Measurements from ENCODE around the gene PFKFB1. TPM values are rescaled to one million over a fixed set of nuclear protein-coding genes. Genes with fewer than 3 reads are reported as not detected.
A peak's percentile ranks its signal among the peaks of the same experiment; 100 is the strongest.

Gene PFKFB1
- not detected in 2 replicates for total RNA-seq (2014; rRNA removed; shearing (Covaris generic))

GRCh38 chrX:54994099-54994498 is at the start of gene PFKFB1:
Gene PFKFB1, minus strand, starts transcription at chrX:54994188. Its CDS starts 181 bp downstream, at chrX:54994007.
- Histone ChIP-seq H3K9me3 (replicated peaks) (no peaks in the 10 kb centered on the region), H3K27ac (no peak within 1 kb of the TSS), H3K27me3 (replicated peaks) (no peaks in the 10 kb centered on the region), H3K4me1 (replicated peaks) (no peaks in the 10 kb centered on the region; the same call in 1 of the 2 replicates), H3K4me3 (no peak within 1 kb of the TSS), H3K36me3 (no peaks in the 10 kb centered on the region)
- DNase-seq (ENCODE audit: low read depth in 1 of 2, low spot score in 2 of 2): no peak

- Histone ChIP-seq H3K4me1 (replicated peaks) (no peaks in the 10 kb centered on the region), H3K36me3 (no peaks in the 10 kb centered on the region), H3K9me3 (replicated peaks) (no peaks in the 10 kb centered on the region), H3K27me3 (replicated peaks) (no peaks in the 10 kb centered on the region), H3K4me3 (no peak overlapping the region), H3K27ac (no peak overlapping the region)
- no peak for DNase-seq (ENCODE audit: low read depth in 1 of 2, low spot score in 2 of 2)
Observed at GRCh38 chrX:55041514-55041913, 47.5 kb upstream of the PFKFB1 start.

GRCh38 chrX:55039471-55039870 is 45.5 kb upstream of the PFKFB1 start:
- no peaks in the 10 kb centered on the region for H3K9me3 ChIP-seq (replicated peaks)
- H3K4me1 ChIP-seq (replicated peaks): no peaks in the 10 kb centered on the region
- peak in 1 of 2 experiments; percentile 9 for DNase-seq (ENCODE audit: low read depth in 1 of 2, low spot score in 2 of 2)
- no peak overlapping the region for H3K4me3 ChIP-seq
- H3K27me3 ChIP-seq (replicated peaks): no peaks in the 10 kb centered on the region
- H3K27ac ChIP-seq: no peak overlapping the region
- H3K36me3 ChIP-seq: no peaks in the 10 kb centered on the region

GRCh38 chrX:55033429-55033828 is 39.4 kb upstream of the PFKFB1 start:
- Histone ChIP-seq H3K4me3 (no peak overlapping the region), H3K27ac (no peak overlapping the region), H3K27me3 (replicated peaks) (no peaks in the 10 kb centered on the region), H3K36me3 (no peaks in the 10 kb centered on the region), H3K9me3 (replicated peaks) (no peaks in the 10 kb centered on the region), H3K4me1 (replicated peaks) (no peaks in the 10 kb centered on the region)
- no peak for DNase-seq (ENCODE audit: low read depth in 1 of 2, low spot score in 2 of 2)

GRCh38 chrX:55030271-55031205 is 36.5 kb upstream of the PFKFB1 start, which contains the start of gene ALAS2:
Gene ALAS2, minus strand, starts transcription at chrX:55030977. Its CDS starts 4,977 bp downstream, at chrX:55026000.
- Histone ChIP-seq H3K36me3 (no peaks in the 10 kb centered on the region), H3K27me3 (replicated peaks) (no peaks in the 10 kb centered on the region), H3K4me3 (no peak within 1 kb of the TSS), H3K27ac (no peak within 1 kb of the TSS), H3K9me3 (replicated peaks) (no peaks in the 10 kb centered on the region), H3K4me1 (replicated peaks) (no peaks in the 10 kb centered on the region)
- no peak for DNase-seq (ENCODE audit: low read depth in 1 of 2, low spot score in 2 of 2)

- Histone ChIP-seq H3K9me3 (replicated peaks) (no peaks in the 10 kb centered on the region), H3K36me3 (no peaks in the 10 kb centered on the region), H3K27ac (no peak overlapping the region), H3K4me1 (replicated peaks) (no peaks in the 10 kb centered on the region), H3K4me3 (no peak overlapping the region), H3K27me3 (replicated peaks) (no peaks in the 10 kb centered on the region)
- DNase-seq (ENCODE audit: low read depth in 1 of 2, low spot score in 2 of 2): no peak
Observed at GRCh38 chrX:55029291-55029690, 35.3 kb upstream of the PFKFB1 start.

GRCh38 chrX:55028611-55029010 is 34.6 kb upstream of the PFKFB1 start:
- H3K4me3 ChIP-seq: no peak overlapping the region
- H3K27ac ChIP-seq: no peak overlapping the region
- H3K27me3 ChIP-seq (replicated peaks): no peaks in the 10 kb centered on the region
- H3K9me3 ChIP-seq (replicated peaks): no peaks in the 10 kb centered on the region
- no peaks in the 10 kb centered on the region for H3K4me1 ChIP-seq (replicated peaks)
- no peaks in the 10 kb centered on the region for H3K36me3 ChIP-seq
- DNase-seq (ENCODE audit: low read depth in 1 of 2, low spot score in 2 of 2): no peak

GRCh38 chrX:55028040-55028439 is 34.1 kb upstream of the PFKFB1 start:
- no peaks in the 10 kb centered on the region for H3K4me1 ChIP-seq (replicated peaks)
- no peaks in the 10 kb centered on the region for H3K36me3 ChIP-seq
- H3K27ac ChIP-seq: no peak overlapping the region
- no peak overlapping the region for H3K4me3 ChIP-seq
- H3K27me3 ChIP-seq (replicated peaks): no peaks in the 10 kb centered on the region
- no peak for DNase-seq (ENCODE audit: low read depth in 1 of 2, low spot score in 2 of 2)
- H3K9me3 ChIP-seq (replicated peaks): no peaks in the 10 kb centered on the region

- Histone ChIP-seq H3K9me3 (replicated peaks) (no peaks in the 10 kb centered on the region), H3K4me1 (replicated peaks) (no peaks in the 10 kb centered on the region), H3K27ac (no peak overlapping the region), H3K36me3 (no peaks in the 10 kb centered on the region), H3K27me3 (replicated peaks) (no peaks in the 10 kb centered on the region), H3K4me3 (no peak overlapping the region)
- no peak for DNase-seq (ENCODE audit: low read depth in 1 of 2, low spot score in 2 of 2)
Observed at GRCh38 chrX:55026840-55027239, 32.9 kb upstream of the PFKFB1 start.

- Histone ChIP-seq H3K27ac (no peak overlapping the region), H3K4me3 (no peak overlapping the region), H3K9me3 (replicated peaks) (no peaks in the 10 kb centered on the region), H3K36me3 (no peaks in the 10 kb centered on the region), H3K27me3 (replicated peaks) (no peaks in the 10 kb centered on the region), H3K4me1 (replicated peaks) (no peaks in the 10 kb centered on the region)
- no peak for DNase-seq (ENCODE audit: low read depth in 1 of 2, low spot score in 2 of 2)
Observed at GRCh38 chrX:55026143-55026542, 32.2 kb upstream of the PFKFB1 start.

- no peaks in the 10 kb centered on the region for H3K4me1 ChIP-seq (replicated peaks)
- DNase-seq (ENCODE audit: low read depth in 1 of 2, low spot score in 2 of 2): no peak
- H3K27me3 ChIP-seq (replicated peaks): no peaks in the 10 kb centered on the region
- no peaks in the 10 kb centered on the region for H3K36me3 ChIP-seq
- no peak overlapping the region for H3K27ac ChIP-seq
- no peaks in the 10 kb centered on the region for H3K9me3 ChIP-seq (replicated peaks)
- H3K4me3 ChIP-seq: no peak overlapping the region
Observed at GRCh38 chrX:55014897-55015299, 20.9 kb upstream of the PFKFB1 start.

GRCh38 chrX:55011294-55011693 is 17.3 kb upstream of the PFKFB1 start:
- H3K27me3 ChIP-seq (replicated peaks): no peaks in the 10 kb centered on the region
- H3K4me1 ChIP-seq (replicated peaks): peaks cover 10% of the 10 kb centered on the region; the same call in 1 of the 2 replicates
- no peak overlapping the region for H3K4me3 ChIP-seq
- H3K36me3 ChIP-seq: no peaks in the 10 kb centered on the region; the same call in 1 of the 2 replicates
- H3K27ac ChIP-seq: no peak overlapping the region
- no peak for DNase-seq (ENCODE audit: low read depth in 1 of 2, low spot score in 2 of 2)
- H3K9me3 ChIP-seq (replicated peaks): no peaks in the 10 kb centered on the region

GRCh38 chrX:55008571-55009358 is 14.8 kb upstream of the PFKFB1 start:
- no peak for DNase-seq (ENCODE audit: low read depth in 1 of 2, low spot score in 2 of 2)
- H3K27me3 ChIP-seq (replicated peaks): no peaks in the 10 kb centered on the region
- no peak overlapping the region for H3K4me3 ChIP-seq
- no peaks in the 10 kb centered on the region for H3K9me3 ChIP-seq (replicated peaks)
- H3K36me3 ChIP-seq: peaks cover 8% of the 10 kb centered on the region
- H3K4me1 ChIP-seq (replicated peaks): peaks cover 10% of the 10 kb centered on the region; the same call in 1 of the 2 replicates
- H3K27ac ChIP-seq: no peak overlapping the region

GRCh38 chrX:55007656-55008055 is 13.7 kb upstream of the PFKFB1 start:
- Histone ChIP-seq H3K27me3 (replicated peaks) (no peaks in the 10 kb centered on the region), H3K4me3 (no peak overlapping the region), H3K36me3 (peaks cover 17% of the 10 kb centered on the region), H3K4me1 (replicated peaks) (peaks cover 10% of the 10 kb centered on the region; the same call in 1 of the 2 replicates), H3K9me3 (replicated peaks) (no peaks in the 10 kb centered on the region), H3K27ac (no peak overlapping the region)
- peak in 1 of 2 experiments; percentile 3 for DNase-seq (ENCODE audit: low read depth in 1 of 2, low spot score in 2 of 2)

All from SJSA1 (cell line).